ENCODE results near the gene ISCA2. TPM values are rescaled to one million over a fixed set of nuclear protein-coding genes. Genes with fewer than 3 reads are reported as not detected.

ISCA2 gene
- total RNA-seq, 1 donor from 2014 or later = 35.3 TPM

GRCh38 chr14:74465335-74465734 is 28.2 kb upstream of the ISCA2 start:
- H3K9me3 Mint-ChIP-seq = no peaks in the 10 kb centered on the region
- H3K4me3 Mint-ChIP-seq = no peak overlapping the region
- POLR2A ChIA-PET = no interaction called here
- ATAC-seq (ENCODE audit: low read depth) (no peak), DNase-seq (no peak)
- no peaks in the 10 kb centered on the region for H3K36me3 Mint-ChIP-seq (ENCODE audit: low read depth)
- peaks cover 7% of the 10 kb centered on the region for H3K27me3 Mint-ChIP-seq
- TF ChIP-seq CTCF (IDR thresholded peaks at IDR 0.05) = no peak
- no peak overlapping the region for H3K27ac Mint-ChIP-seq
- no peaks in the 10 kb centered on the region for H3K4me1 Mint-ChIP-seq
- CTCF ChIA-PET = no interaction called here
- intact Hi-C loops (cut with micrococcal nuclease) = no loop called here

GRCh38 chr14:74468513-74468912 is 25.1 kb upstream of the ISCA2 start:
- Mint-ChIP-seq H3K27ac (no peak overlapping the region), H3K9me3 (peaks cover 4% of the 10 kb centered on the region), H3K4me3 (no peak overlapping the region), H3K27me3 (no peaks in the 10 kb centered on the region), H3K4me1 (no peaks in the 10 kb centered on the region), H3K36me3 (ENCODE audit: low read depth) (peaks cover 7% of the 10 kb centered on the region)
- TF ChIP-seq CTCF (IDR thresholded peaks at IDR 0.05) = no peak
- DNase-seq (no peak), ATAC-seq (ENCODE audit: low read depth) (no peak)
- ChIA-PET CTCF (no interaction called here), POLR2A (interaction anchor here (0.6 kb wide), 1 partner anchor 29 kb away, joined by 8 read pairs; no protein-coding TSS in a partner anchor)
- intact Hi-C loops (cut with micrococcal nuclease) = no loop called here

- ChIA-PET CTCF (no interaction called here), POLR2A (no interaction called here)
- H3K27me3 Mint-ChIP-seq = no peaks in the 10 kb centered on the region
- intact Hi-C loops (cut with micrococcal nuclease) = no loop called here
- no peak for TF ChIP-seq CTCF (IDR thresholded peaks at IDR 0.05)
- H3K9me3 Mint-ChIP-seq = peaks cover 4% of the 10 kb centered on the region
- H3K27ac Mint-ChIP-seq = no peak overlapping the region
- H3K4me1 Mint-ChIP-seq = no peaks in the 10 kb centered on the region
- ATAC-seq (ENCODE audit: low read depth) (no peak), DNase-seq (no peak)
- H3K4me3 Mint-ChIP-seq = no peak overlapping the region
- peaks cover 17% of the 10 kb centered on the region for H3K36me3 Mint-ChIP-seq (ENCODE audit: low read depth)
Observed at GRCh38 chr14:74469548-74470518, 23.7 kb upstream of the ISCA2 start.

GRCh38 chr14:74472601-74473000 is 21.0 kb upstream of the ISCA2 start:
- H3K27me3 Mint-ChIP-seq = no peaks in the 10 kb centered on the region
- intact Hi-C loops (cut with micrococcal nuclease) = no loop called here
- peaks cover 4% of the 10 kb centered on the region for H3K9me3 Mint-ChIP-seq
- POLR2A ChIA-PET = no interaction called here
- H3K4me3 Mint-ChIP-seq = no peak overlapping the region
- peaks cover 32% of the 10 kb centered on the region for H3K36me3 Mint-ChIP-seq (ENCODE audit: low read depth)
- no peaks in the 10 kb centered on the region for H3K4me1 Mint-ChIP-seq
- no peak for ATAC-seq (ENCODE audit: low read depth)
- H3K27ac Mint-ChIP-seq = no peak overlapping the region
- CTCF ChIA-PET = no interaction called here
- no peak for TF ChIP-seq CTCF (IDR thresholded peaks at IDR 0.05)
- no peak for DNase-seq

GRCh38 chr14:74474376-74474775 is 19.2 kb upstream of the ISCA2 start:
- Mint-ChIP-seq H3K36me3 (ENCODE audit: low read depth) (peaks cover 39% of the 10 kb centered on the region), H3K4me1 (no peaks in the 10 kb centered on the region), H3K4me3 (no peak overlapping the region), H3K27ac (no peak overlapping the region), H3K27me3 (no peaks in the 10 kb centered on the region), H3K9me3 (peaks cover 4% of the 10 kb centered on the region)
- DNase-seq (no peak), ATAC-seq (ENCODE audit: low read depth) (no peak)
- CTCF ChIA-PET = no interaction called here
- POLR2A ChIA-PET = no interaction called here
- intact Hi-C loops (cut with micrococcal nuclease) = no loop called here
- no peak for TF ChIP-seq CTCF (IDR thresholded peaks at IDR 0.05)
